ENCODE results near the gene P2RX6.

P2RX6 gene

GRCh38 chr22:20977019-20977418 lies 37.9 kb upstream of the P2RX6 start:
- no peaks in the 10 kb centered on the region for H4K20me1 ChIP-seq (ENCODE audit: insufficient read depth)
- no peaks in the 10 kb centered on the region for H3K79me2 ChIP-seq (ENCODE audit: insufficient read depth, low read depth)
- no peak overlapping the region for H2AFZ ChIP-seq (ENCODE audit: low read depth)
- H3K9ac ChIP-seq, result no peak overlapping the region
- no peak overlapping the region for H3K4me3 ChIP-seq (IDR thresholded peaks at IDR 0.05; ENCODE audit: insufficient read depth, low read depth, low read length)
- peaks cover 9% of the 10 kb centered on the region for H3K4me1 ChIP-seq (ENCODE audit: low read depth, poor library complexity, severe bottlenecking)
- peaks cover 37% of the 10 kb centered on the region; the same call in 1 of the 2 replicates for H3K27me3 ChIP-seq (ENCODE audit: insufficient read depth, low read depth)
- H3K4me2 ChIP-seq, result no peak overlapping the region
- TF ChIP-seq, protein P1, sequence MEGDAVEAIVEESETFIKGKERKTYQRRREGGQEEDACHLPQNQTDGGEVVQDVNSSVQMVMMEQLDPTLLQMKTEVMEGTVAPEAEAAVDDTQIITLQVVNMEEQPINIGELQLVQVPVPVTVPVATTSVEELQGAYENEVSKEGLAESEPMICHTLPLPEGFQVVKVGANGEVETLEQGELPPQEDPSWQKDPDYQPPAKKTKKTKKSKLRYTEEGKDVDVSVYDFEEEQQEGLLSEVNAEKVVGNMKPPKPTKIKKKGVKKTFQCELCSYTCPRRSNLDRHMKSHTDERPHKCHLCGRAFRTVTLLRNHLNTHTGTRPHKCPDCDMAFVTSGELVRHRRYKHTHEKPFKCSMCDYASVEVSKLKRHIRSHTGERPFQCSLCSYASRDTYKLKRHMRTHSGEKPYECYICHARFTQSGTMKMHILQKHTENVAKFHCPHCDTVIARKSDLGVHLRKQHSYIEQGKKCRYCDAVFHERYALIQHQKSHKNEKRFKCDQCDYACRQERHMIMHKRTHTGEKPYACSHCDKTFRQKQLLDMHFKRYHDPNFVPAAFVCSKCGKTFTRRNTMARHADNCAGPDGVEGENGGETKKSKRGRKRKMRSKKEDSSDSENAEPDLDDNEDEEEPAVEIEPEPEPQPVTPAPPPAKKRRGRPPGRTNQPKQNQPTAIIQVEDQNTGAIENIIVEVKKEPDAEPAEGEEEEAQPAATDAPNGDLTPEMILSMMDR (conservative IDR thresholded peaks at IDR 0.05; ENCODE audit: low read depth, low read length), result no peak
- H3K36me3 ChIP-seq (ENCODE audit: insufficient read depth), result no peaks in the 10 kb centered on the region
- no peak overlapping the region for H3K27ac ChIP-seq

GRCh38 chr22:20977516-20978170 lies 37.3 kb upstream of the P2RX6 start:
- H3K4me2 ChIP-seq, result no peak overlapping the region
- H3K9ac ChIP-seq, result no peak overlapping the region
- H3K27ac ChIP-seq, result no peak overlapping the region
- peaks cover 36% of the 10 kb centered on the region; the same call in 1 of the 2 replicates for H3K27me3 ChIP-seq (ENCODE audit: insufficient read depth, low read depth)
- H3K4me3 ChIP-seq (IDR thresholded peaks at IDR 0.05; ENCODE audit: insufficient read depth, low read depth, low read length), result no peak overlapping the region
- H4K20me1 ChIP-seq (ENCODE audit: insufficient read depth), result no peaks in the 10 kb centered on the region
- H3K4me1 ChIP-seq (ENCODE audit: low read depth, poor library complexity, severe bottlenecking), result peaks cover 9% of the 10 kb centered on the region
- H3K79me2 ChIP-seq (ENCODE audit: insufficient read depth, low read depth), result no peaks in the 10 kb centered on the region
- H2AFZ ChIP-seq (ENCODE audit: low read depth), result no peak overlapping the region
- no peaks in the 10 kb centered on the region for H3K36me3 ChIP-seq (ENCODE audit: insufficient read depth)
- TF ChIP-seq, protein P1 (conservative IDR thresholded peaks at IDR 0.05; ENCODE audit: low read depth, low read length), result no peak

DNA sequence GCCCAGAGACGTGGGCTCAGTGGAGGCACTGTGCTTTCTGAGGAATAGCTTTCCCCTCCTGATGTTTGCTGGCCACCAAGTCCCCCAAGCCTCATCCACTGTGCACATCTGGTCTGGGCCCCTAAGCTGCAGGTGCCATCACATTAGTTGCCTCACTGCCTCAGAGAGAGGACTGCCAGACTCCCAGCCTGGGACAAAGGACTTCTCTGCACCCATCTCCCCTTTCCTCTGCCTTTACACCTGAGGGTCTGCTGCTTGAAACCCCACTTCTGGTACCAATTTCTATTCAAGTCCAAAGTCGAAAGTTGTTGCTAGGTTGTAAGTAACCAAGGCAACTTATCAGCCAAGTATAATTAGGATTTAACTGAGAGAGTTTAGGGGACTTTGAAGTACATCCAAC lies 36.5 kb upstream of the P2RX6 start:
- H3K4me2 ChIP-seq, result no peak overlapping the region
- peaks cover 15% of the 10 kb centered on the region for H3K4me1 ChIP-seq (ENCODE audit: low read depth, poor library complexity, severe bottlenecking)
- peaks cover 31% of the 10 kb centered on the region; the same call in 1 of the 2 replicates for H3K27me3 ChIP-seq (ENCODE audit: insufficient read depth, low read depth)
- no peaks in the 10 kb centered on the region for H3K79me2 ChIP-seq (ENCODE audit: insufficient read depth, low read depth)
- H3K9ac ChIP-seq, result no peak overlapping the region
- H4K20me1 ChIP-seq (ENCODE audit: insufficient read depth), result no peaks in the 10 kb centered on the region
- H3K27ac ChIP-seq, result no peak overlapping the region
- no peak overlapping the region for H3K4me3 ChIP-seq (IDR thresholded peaks at IDR 0.05; ENCODE audit: insufficient read depth, low read depth, low read length)
- TF ChIP-seq, protein P1 (conservative IDR thresholded peaks at IDR 0.05; ENCODE audit: low read depth, low read length), result no peak
- no peaks in the 10 kb centered on the region for H3K36me3 ChIP-seq (ENCODE audit: insufficient read depth)
- no peak overlapping the region for H2AFZ ChIP-seq (ENCODE audit: low read depth)

GRCh38 chr22:20979243-20979809 lies 35.6 kb upstream of the P2RX6 start:
- Histone ChIP-seq H3K4me2 (no peak overlapping the region), H3K79me2 (ENCODE audit: insufficient read depth, low read depth) (no peaks in the 10 kb centered on the region), H4K20me1 (ENCODE audit: insufficient read depth) (no peaks in the 10 kb centered on the region), H3K27me3 (ENCODE audit: insufficient read depth, low read depth) (peaks cover 24% of the 10 kb centered on the region; the same call in 1 of the 2 replicates), H3K4me1 (ENCODE audit: low read depth, poor library complexity, severe bottlenecking) (peaks cover 18% of the 10 kb centered on the region), H3K27ac (no peak overlapping the region), H3K36me3 (ENCODE audit: insufficient read depth) (no peaks in the 10 kb centered on the region), H3K9ac (no peak overlapping the region), H2AFZ (ENCODE audit: low read depth) (no peak overlapping the region), H3K4me3 (IDR thresholded peaks at IDR 0.05; ENCODE audit: insufficient read depth, low read depth, low read length) (no peak overlapping the region)
- TF ChIP-seq, protein P1 (conservative IDR thresholded peaks at IDR 0.05; ENCODE audit: low read depth, low read length), result no peak
